ENCODE data around the gene CHST11.

GRCh38 chr12:104686196-104686595 is 229.4 kb downstream of the CHST11 start:
- no peak for TF ChIP-seq EZH2 (IDR thresholded peaks at IDR 0.05; ENCODE audit: borderline replicate concordance, low read depth, low read length, poor library complexity, severe bottlenecking)
- TF ChIP-seq, protein P1, sequence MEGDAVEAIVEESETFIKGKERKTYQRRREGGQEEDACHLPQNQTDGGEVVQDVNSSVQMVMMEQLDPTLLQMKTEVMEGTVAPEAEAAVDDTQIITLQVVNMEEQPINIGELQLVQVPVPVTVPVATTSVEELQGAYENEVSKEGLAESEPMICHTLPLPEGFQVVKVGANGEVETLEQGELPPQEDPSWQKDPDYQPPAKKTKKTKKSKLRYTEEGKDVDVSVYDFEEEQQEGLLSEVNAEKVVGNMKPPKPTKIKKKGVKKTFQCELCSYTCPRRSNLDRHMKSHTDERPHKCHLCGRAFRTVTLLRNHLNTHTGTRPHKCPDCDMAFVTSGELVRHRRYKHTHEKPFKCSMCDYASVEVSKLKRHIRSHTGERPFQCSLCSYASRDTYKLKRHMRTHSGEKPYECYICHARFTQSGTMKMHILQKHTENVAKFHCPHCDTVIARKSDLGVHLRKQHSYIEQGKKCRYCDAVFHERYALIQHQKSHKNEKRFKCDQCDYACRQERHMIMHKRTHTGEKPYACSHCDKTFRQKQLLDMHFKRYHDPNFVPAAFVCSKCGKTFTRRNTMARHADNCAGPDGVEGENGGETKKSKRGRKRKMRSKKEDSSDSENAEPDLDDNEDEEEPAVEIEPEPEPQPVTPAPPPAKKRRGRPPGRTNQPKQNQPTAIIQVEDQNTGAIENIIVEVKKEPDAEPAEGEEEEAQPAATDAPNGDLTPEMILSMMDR (conservative IDR thresholded peaks at IDR 0.05; ENCODE audit: low read depth, low read length) = no peak

Data from A673 (cell line).